GM21825 (cell line): ENCODE measurements around the gene ISM2.
A peak's percentile ranks its signal among the peaks of the same experiment; 100 is the strongest.

Experiments used
- ATAC-seq: cut with Tn5 transposase; IDR thresholded peaks from one replicate; pipeline ENCODE4 v1.9.1; 2021; ENCODE audit warnings: mild to moderate bottlenecking, moderate library complexity; ENCODE audit not compliant: unreplicated experiment

ISM2 gene

DNA sequence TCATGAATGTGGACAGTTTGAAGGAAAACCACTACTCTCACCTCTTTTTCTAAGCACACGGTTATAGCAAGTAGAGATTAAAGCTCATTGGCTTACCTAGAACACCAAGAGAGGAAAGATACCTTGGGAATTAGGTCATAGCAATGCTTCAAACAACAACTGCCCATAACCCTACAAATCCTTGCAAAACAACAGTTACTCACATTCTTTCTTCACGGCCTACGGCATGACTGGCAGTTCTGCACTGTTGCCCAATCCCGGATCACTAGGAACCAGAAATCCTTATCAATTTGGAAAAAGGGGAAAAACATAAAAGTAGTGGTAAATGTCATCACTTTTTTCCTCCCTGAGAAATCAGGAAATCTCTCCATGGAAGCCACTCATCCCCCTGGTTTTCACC, 9.6 kb upstream of the ISM2 start:
- no peak for ATAC-seq

DNA sequence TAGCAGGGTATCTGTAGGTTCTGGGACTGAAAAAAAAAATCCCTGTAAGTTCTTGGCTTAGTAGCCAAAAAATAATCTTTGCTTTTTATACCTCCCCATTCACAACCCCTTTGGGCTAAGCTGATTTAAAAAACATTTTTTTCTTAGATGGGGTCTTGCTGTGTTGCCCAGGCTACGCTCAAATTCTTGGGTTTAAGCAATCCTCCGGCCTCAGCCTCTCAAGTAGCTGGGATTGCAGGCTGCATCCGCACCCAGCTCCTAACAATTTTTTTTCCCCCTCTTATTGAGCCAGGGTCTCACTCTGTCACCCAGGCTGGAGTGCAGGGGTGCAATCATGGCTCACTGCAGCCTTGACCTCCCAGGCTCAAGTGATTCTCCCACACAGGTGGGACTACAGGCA, 9.1 kb upstream of the ISM2 start:
- ATAC-seq, result no peak

DNA sequence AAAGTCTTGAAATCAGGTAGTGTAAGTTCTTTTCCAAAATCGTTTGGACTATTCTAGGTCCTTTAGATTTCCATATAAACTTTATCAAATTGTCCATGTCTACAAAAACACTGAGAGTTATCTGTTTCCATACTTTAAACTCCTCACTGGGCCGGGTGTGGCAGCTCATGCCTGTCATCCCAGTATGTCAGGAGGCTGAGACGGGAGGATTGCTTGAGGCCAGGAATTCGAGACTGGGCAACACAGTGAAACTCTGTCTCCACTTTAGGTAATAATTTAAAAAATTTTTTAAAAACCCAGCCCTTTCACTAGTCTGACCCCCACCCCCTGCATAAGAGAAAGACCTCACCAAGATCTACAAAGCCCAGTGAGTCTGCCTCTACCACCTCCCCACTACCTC, 6.4 kb upstream of the ISM2 start:
- ATAC-seq, result no peak

DNA sequence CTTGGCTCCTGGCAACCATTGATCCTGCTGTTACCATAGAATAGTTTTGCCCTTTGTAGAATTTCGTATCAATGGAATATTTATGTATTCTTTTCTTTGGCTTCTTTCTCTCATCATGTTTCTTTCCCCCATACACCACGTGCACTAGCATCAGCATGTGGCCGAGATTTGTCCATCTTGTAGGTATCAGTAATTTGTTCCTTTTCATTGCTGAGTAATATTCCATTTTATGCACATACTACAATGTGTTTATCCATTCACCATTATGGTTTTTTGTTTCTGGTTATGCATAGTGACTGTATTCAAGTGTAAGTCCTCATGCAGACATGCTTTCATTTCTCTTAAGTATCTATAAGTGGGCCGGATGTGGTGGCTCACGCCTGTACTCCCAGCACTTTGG, 4.5 kb upstream of the ISM2 start:
- ATAC-seq, result no peak

DNA sequence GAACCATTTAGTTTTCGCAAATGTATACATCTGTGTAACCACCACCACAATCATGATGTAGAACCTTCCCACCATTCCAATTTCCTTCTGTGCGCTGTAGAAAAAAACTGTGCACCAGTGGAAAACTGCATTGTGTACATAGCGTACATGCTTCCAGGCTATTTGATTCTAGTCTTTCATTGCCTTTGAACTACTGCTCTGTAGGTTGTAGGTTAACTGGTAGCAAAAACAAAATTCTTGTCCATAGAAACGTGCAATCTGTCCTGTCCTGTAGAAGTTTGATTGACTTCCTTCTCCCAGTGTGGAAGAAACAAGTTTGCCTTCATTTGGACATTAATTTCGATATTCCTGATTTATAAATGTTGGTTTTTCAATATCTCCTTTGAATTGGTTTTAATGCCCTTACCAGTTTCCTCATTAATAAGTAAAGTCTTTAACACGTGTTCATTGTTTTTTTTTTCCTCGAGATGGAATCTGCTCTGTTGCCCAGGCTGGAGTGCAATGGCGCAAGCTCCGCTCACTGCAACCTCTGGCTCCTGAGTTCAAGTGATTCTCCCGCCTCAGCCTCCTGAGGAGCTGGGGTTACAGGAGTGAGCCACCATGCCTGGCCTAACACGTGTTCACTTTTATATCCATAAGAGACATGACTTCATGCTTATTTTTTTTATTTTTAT, 3.6 kb upstream of the ISM2 start:
- ATAC-seq, result no peak

DNA sequence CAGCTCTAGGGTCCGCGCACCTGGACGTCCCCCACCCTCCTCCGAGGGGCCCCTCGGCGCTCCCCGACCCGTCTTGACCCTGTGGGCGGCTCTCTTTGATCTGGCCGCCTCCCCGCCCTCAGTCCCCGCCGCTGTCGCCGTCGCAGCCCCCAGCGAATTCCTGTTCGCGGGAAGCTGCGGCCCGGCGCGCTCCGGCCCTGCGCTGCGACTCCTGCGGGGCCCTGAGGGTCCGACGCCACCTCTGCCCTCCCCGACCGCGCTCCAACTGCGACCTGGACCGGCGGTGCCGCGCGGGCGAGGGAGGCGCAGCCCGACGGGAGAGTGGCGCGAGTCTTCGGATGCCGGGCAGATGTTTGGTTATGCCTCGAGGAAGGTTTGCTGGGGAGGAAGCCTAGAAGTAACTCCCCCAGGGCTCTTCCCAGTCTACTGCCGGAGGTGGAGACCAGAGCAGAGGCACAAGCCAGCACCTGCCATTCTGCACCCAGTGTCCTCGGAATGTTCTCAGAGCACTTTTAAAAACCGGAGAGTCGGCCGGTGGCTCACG, 440 bp upstream of the ISM2 start:
- peak; percentile 30 for ATAC-seq

DNA sequence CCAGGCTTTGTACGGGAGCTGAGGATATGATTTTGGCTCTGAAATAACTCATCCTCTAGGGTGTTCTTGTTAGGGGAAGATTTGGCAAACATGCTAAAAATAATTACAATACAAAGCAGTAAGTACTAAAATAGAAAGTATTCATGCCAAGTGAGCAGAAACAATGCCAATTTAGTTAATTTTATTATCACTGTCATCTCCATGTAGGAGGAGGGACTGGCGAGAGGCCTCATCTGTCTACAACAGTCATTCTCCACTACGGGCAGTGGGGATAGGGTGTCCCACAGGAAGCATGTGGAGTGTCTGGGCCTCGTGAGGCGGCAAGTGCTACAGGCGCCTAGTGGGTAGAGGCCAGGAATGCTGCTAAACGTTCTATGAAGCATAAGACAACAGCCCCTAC, 3.3 kb downstream of the ISM2 start:
- no peak for ATAC-seq

DNA sequence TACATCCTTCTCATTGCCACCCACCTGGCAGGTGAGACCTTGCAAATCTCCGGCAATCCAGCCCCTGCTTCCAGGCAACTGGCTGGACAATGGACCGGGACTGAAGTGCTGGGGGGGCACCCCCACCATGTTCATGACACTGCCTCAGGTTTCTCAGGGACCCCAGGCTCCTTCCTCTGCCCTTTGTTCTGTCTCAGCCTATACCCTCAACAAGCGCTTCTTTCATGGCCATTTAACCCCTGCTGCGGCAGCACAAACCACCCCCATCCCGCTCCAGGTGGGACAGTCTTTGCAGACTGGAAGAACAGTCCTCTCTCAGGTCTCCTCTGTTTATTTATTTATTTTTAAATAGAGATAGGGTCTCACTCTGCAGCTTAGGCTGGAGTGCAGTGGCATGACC, 7.6 kb downstream of the ISM2 start:
- ATAC-seq, result no peak

DNA sequence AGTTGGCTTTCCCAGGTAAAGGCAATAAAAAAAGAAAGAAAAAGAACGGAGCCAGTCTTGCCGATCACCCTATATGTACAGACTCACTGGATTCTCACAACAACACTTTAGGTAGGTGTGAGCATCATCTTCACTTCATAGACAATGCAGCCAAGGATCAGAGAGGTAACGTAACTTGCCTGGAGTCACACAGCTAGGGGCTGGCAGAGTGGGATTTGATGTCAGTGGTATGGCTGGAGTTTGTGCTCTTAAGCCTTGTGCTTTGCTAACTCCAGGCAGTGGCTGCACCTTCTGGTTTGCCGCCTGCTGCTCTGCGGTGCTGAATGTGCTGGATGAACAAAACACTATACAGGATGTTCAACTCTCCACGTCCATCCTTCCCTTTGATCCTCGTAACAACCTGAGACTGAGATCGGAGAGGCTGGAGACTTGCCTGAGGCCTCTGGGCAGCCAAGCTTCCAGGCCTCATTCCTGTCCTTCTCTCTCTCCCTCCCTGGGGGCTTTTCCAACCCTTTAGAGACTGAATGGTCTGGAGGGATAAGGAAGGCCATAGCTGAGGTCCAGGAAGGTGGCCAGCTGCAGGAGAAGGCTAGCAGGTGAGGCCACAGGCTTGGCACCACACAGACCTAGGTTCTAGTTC, 8.1 kb downstream of the ISM2 start:
- no peak for ATAC-seq

DNA sequence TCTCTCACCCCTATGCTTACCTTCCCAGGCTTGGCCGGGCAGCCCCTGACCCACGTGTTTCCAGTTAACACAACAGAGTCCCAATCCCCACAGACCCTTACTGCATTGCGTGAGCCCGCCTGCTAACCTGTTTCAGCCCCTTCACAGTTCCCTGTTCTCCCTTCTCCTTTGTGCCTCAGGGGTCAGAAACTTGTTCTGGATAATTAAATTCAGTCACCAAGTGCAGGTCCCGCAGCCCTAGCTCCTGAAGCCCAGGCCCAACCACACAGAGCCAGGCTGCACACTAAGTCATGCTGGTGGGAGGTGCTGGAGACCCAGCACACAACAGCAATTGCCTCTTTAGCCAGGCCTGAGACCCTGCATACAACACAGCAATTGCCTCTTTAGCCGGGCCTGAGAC, 9.6 kb downstream of the ISM2 start:
- ATAC-seq, result no peak

DNA sequence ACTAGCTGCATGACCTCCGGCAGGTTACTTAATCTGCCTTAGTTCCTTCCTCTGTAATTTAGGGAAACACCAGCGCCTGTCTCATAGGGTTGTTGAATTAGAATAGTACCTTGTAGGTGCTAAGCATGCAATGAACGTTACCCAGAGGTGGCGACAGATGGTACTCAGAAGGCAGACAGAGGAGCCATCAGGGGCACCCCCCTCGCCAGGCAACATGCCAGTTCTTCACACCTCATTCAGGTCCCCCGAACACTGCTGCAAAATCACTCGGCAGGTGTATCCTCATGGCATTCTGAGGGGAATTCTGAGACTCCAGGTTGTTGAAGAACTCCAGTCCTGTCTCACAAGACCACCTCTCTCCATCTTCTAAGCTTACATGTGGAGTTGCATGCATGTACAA, 10.1 kb downstream of the ISM2 start:
- no peak for ATAC-seq

DNA sequence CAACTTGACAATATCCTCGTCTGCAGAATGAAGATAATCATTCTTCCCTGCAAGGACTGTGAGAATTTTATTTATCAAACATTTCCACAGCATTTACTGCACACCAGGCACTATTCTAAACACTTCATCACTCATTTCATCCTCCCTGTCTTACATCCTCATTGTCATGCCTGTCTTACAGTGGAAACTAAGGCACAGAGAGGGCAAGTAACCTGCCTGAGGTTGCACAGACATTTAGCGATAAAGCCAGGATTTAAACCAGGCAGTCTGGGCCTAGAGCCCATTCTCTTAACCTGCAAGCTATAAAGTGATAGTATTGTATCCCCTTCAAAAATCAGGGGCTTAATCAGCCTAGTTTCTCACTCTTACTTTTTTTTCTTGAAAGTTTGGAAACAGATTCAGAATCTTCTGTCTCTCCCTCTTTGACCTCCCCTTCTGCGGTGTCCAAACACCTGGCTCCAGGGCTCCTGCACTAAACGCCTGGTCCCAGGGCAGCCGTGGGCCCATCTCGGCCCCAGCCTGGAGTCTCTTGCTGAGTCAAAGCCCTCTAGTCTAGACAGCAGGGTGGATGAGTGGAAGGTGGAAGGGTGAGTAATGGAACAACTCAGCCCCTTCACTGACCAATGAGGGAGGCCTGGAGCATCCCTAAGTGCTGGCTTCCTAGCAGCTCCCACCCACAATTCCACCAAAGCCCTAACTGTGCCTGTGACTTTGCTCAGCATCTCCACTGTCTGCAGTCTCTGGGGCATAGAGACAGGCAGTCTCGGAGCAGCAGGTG, 12.5 kb downstream of the ISM2 start:
- no peak for ATAC-seq

DNA sequence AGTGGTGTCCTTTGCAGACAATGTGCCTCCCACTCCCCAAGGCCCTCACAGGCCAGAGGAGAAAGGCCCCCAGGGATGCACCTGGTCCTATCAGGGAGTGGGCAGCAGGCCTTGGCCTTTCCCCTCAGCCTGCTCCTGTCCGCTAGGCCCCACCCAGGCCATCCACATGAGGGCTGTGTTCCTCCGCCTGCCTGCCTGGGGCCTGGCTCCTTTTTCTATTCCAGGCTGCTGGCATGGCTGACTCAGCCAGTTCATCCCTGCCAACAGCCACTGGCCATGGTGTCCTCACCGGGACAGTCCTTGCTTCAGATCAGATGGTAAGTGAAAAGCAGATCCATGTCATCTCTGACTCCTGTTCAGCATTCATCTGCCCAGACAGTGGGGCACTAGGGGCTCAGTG, 13.4 kb downstream of the ISM2 start:
- ATAC-seq, result no peak

DNA sequence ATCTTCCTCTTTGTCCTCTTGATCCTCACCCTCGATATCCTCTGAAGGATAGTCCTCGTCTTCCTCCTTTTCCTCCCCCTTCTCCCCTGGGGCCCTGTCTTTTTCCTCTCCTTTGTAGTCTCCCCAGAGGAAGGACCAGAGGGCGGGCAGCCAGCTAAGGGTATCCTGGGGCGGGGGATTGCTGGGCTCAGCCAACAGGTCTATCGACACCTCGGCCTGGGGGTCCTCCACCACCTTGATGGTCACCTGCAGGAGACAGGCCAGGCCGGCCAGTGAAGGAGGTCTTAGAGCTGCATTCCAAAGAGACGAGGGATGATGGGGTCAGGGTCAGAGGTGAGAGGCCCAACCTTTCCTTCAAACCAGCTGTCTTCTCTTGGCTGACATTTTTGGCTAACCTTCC, 16.2 kb downstream of the ISM2 start:
- ATAC-seq, result no peak

DNA sequence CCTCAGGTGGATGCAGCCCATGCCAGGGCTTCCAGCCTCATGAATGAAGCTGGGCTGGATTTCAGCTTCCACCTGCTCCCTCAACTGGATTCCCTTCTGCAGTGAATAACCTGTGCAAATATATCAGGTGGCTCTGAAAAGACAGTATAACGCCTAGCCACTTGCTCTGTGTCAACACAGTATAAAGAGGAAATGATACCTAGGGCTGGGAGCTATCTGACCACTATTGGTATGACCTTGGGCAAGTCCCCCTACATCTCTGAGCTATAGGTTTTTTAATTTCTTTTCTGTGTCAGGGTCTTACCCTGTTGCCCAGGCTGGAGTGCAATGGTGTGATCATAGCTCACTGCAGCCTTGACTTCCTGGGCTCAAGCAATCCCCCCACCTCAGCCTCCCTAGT, 19.8 kb downstream of the ISM2 start:
- peak; percentile 85 for ATAC-seq

DNA sequence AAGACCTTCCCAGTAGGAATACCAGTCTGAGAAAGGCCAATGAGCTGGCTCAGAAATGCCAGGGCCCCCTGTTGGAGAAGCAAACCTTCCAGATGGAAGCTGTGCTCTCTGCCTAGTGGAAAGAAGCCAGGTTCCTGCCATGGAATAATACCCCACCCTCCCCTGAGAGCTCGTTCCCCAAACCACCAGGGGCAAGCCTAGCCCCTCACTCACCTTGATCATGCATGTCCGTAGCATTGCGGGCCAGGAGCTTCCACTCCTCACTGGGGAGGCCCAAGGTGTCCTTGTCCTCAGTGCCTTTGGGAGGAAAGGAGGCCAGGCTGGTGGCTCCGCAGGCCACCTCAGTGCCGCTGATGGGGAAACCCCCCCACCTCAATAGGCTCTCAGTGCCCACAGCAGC, 20.6 kb downstream of the ISM2 start:
- ATAC-seq, result no peak

DNA sequence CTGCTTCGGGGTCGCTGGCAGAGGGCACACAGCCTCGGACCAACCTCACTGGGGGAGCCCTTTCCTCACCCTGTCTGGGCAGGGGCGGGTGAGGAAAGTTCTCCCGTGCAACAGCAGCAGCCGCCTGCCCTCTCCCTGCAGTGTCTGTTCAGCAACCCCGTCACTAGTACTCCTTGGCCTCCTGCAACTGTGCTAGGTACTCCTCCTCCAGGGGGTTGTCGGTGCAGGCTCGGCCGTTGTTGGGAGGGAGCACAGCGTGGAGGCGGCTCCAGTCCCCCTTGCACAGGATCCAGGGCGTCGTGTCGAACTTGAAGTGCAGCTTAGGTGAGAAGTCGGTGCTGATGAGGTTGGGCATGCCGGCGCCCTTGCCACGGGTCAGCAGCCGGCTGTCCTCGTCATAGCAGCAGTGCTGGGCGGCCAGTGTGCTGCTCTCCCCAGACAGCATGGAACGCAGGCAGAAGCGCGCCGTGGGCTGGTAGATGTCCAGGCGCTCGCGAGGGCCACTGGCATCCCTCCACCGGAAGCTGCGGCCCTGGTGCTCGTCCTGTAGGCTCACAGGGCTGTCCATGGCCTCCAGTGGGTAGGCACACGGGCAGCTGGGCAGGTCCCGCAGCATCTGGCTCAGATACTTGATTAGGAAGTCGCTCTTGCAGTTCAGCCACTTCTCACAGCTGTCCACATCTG, 23.0 kb downstream of the ISM2 start:
- ATAC-seq, result no peak

DNA sequence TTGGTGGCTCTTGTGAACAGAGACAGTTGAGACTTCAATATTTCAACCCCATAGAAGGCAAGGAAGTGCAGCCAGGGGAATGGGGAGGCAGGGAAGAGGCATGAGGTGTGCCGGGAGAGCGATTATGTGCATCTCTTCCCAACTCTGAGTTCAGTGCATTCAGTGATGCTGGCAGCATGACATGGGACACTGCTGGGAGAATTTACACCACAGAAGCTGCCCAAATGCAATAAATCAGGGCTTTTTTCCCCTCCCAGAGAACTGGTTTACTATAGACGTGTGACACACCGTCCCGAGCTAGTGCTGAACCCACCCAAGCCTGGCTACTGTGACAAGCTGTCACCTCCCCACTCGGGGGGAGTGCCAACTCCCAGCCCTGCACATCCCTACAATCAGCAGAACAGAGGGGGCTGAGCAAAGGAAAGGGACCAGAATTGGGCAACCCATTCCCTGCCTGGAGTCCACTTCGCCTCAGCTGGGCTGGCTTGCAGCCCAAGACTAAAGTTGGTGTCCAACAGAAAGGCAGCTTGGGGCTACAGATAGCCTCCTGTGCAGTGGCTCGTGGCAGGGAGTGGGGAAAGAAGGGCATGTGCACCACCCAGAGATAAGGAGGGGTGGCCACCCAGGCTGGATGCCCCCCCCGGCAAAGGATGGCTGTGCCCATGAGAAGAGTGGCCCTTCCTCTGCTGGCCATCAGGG, 24.0 kb downstream of the ISM2 start:
- ATAC-seq, result no peak

DNA sequence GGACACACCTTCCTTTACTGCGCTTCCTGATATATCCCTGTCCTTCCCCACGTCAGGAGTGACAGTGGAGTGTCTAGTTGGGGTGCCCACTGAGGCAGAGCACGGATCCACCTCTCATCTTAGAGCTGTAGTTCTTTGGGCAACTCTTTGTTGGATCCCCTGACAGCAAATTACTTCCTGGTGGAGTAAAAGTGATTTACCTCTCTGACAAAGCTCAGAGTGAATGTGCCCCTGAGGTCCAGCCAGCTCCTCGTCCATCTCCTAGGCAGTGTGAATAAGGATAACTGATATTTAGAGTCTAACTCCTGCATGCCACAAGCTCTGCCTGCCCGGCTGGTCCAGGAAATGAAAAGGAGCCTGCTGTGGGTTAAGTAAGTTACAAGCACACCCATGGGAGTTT, 24.7 kb downstream of the ISM2 start:
- ATAC-seq, result no peak

DNA sequence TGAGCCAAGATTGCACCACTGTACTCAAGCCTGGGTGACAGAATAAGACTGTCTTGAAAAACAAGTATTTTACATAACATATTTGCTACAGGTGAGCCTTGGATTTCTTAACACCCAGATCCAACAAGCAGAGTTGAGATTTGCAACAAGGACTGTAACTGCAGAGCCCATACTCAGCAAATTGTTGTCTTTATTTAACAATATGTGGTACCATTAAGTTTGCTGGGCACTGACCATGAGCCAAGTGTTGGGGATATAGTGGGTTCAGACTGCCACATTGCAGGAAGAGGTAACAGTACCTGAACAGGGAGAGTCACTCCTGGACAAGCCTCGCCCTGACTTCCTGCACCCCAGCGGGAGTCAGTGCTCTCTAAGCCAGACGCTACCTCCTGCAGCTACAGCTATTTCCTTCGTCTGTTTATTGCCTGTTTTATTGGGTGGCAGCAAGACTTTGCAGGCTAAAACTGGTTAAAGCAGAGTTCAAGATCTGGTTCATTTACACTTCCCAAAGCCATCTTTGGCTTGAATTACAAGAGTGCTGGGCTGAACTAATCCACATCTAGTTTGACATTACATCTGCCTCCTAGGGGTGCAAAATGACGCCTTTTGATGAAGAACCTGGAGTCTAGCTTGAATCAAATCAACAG, 28.3 kb downstream of the ISM2 start:
- no peak for ATAC-seq
